Measurements from ENCODE around the gene MRNIP.
"Not testable (repeated sequence)": the region's sequence is repeated elsewhere in the genome, so short reads cannot be mapped to it uniquely, and the experiment has no call there.

Gene MRNIP

DNA sequence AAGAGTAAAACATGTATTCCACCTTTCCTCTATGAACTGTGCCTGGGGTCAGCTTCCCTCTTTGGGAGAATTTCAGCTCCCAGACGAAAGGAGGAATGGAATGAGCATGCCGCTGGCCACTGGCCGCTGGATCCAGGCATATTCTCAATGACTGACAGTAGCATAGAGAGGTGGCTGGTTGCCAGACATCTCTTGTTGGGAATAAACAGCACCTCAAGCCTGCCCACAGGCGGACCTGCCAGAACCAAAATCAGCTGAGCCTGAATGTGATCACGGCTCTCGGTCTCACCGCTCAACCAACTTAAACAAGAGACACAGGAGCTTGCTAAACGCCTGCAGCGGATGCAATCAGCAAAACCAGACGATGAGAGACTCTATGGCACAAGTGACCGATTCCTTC lies 28.5 kb upstream of the MRNIP start:
- DNase-seq = no peak

DNA sequence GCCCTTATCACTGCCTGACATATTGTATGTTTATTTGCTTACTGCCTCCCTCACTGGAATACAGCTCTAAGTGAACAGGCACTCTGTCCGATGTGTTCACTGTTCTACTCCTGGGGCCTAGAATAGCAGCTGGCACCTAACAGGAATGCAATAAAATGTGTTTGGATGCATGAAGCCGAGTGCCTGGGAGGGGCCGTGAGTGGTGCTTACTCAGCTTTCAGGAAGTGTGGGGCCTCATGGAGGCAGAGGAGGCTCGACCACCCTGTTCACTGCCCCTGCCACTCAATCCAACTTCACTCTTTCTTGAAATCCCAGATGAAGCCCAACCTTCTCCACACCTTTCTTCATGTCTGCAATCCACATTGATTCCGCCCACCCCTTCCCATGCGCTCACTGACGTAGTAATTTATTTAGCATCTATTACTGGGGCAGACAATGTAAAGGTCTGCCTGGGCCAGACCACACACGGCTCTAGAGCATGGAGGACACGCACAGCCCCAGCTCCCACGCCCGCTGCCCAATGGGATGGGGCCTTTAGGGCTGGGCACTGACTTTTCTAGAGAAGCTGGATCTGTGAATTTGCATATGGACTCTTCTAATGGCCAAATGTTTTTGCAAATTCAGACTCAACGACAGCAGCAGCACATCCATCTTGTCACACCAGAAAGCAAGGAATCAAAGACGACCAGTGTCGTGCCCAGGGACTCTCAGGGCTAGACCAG lies 27.7 kb upstream of the MRNIP start:
- DNase-seq = no peak

DNA sequence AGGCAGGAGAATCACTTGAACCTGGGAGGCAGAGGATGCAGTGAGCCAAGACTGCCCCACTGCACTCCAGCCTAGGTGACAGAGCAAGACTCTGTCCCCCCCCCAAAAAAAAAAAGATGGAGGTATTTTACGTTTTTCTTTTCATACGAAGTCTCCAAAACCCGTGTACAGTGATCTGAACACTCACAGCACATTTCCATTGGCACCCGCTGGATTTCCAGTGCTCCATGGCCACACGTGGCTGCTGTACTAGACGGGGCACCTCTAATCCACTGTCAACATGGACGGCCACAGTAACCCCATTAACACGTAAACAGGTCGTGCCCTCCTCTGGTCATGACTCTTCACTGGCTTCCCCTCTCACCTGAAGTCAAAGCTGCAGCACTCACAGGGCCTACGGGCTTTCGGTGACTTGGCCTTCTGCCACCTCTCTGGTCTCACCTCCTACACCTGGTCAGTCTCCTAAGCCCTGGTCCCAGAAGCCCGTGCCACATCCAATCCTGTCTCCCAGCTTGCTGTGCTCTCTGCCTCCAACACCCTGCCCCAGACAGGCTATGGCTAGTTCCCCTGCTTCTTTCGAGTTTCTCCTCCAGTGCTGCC lies 27.0 kb upstream of the MRNIP start:
- no peak for DNase-seq

DNA sequence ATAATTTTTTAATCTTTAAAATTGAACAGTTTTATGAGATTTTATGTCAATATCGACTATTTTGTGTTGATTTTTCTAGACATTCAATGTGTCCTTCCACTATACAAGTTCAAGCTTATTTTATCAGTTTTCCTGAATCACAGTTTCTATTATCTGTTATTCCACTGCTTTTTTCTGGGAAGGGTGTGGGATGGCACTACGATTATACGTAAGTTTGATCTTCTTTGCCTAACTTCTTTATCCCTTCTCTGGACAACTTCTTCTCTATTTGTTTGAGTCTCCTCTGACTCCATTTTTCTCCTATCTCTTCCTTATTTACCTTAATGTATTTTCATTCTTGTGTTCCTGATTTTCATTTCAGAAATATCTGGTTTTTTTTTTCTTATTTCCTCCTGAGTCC lies 24.5 kb upstream of the MRNIP start:
- DNase-seq = no peak

DNA sequence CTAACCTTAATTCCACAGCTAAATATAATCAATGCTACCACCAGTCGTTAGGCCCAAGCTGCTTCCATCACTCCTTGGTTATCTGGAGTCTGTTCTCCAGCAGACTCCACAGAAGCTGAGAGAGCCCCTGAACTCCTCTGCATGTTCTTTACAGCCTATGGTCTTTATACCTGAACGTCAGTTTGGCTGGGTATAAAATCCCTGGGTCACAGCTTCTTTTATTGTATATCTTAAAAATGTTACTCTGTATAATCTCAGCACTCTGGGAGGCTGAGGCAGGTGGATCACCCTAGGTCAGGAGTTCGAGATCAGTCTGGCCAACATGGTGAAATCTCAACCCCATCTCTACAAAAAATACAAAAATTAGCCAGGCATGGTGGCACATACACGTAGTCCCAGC lies 23.7 kb upstream of the MRNIP start:
- no peak for DNase-seq

DNA sequence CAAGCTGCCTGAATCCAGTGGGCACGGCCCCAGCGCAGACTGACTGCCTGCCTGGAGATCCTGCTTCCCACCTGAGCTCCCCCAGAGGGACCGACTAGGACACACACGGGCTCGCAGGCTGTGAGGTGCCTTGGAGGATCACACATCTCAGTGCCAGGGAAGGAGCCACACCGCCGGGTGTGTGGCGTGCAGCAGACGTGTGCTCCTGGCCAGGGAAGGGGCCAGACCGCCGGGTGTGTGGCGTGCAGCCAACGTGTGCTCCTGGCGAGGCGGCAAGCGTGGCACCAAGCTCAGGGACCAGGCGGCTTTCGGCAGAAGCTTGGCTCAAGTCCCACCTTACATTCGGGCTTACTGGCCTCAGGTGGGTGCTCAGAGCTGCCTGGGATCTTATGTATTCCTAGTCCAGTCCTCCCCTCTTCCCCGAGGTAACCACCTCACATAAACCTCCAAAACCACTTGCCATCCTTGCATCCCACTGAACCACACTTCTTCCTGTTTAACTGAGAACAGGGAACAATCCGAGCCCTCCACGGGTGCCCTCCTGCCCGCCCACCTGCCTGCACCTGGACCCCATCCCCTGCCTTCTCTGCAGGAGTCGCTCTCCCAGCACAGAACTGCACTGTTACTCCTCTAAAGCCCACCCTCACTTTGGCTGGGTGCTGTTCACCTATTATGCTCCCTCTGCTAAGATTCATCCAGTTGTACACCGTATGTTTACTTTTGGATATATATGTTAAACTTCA lies 22.4 kb upstream of the MRNIP start:
- DNase-seq = no peak

DNA sequence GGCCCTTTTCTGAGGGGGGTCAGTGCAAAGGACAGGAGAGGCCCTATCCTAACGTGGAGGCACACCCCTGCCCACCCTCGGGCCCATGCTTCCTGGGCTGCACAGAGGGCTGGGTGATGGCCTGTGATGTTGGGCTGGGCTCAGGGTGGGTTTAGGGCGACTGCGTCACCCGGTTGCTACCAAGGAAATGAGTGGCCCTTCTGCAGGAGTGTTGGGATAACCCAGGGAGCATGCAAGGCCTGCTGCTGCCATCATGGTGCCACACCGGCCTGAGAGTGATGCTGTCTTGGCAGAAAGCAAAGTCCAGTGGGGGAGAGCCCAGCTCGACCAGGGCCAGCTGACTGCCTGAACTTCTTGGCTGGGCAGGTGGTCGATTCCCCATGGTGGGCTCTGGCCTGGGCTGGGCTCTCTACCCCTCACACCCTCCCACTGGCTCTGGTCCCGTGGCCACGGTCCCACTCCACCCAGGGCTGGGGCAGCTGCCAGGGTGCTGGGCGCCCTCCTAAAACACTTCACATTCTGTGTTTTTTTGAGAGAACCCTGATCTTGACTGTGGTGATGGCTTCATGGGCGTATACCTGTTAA lies 21.5 kb upstream of the MRNIP start:
- no peak for DNase-seq

DNA sequence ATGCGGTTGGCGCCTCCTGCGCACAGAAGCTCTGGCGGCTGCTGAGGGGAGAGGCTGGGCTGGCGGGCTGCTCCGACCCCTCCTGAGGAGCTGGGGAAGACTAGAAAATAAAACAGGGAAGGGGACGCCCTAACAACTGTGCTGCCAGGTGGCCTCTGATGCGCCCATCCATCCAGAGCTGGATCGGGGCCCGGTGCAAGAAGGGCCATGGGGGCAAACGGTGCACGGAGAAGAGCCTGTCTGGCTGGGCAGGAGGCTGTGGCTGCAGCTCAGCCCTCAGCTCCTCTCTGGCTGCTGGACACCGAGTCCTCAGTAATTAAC lies 21.0 kb upstream of the MRNIP start:
- DNase-seq = no peak

DNA sequence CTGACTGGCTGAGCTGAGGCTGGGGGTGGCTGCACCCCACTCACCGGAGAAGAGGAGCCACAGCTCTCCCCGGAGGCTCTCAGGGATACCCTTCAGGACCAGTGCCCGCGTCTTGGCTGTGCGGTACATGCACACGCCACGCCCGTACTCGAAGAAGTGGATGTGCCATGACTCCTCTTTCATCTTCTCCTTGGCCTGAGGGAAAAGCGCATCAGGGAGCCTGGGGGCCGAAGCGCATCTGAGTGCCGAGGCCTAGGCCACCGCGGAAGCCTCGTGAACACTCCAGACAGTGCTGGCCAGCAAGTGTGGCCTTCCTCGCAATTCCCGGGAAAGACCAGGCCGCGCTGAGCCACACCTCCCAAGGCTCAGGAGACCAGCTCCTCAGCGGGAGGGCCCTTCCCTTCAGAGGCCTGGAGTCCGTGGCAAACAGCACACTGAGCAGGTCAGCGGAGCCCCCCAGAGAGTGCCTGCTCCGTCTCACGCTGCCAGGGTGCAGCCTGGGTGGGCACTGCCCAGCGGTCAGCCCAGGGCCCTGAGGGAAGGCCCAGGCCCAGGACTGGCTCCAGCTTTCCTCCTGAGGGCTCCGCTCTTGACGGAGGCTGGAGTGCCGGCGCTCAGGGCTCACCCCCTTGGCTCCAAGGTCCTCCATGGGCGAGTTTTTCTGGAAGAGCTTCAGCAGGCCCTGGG lies 20.5 kb upstream of the MRNIP start:
- no peak for DNase-seq

DNA sequence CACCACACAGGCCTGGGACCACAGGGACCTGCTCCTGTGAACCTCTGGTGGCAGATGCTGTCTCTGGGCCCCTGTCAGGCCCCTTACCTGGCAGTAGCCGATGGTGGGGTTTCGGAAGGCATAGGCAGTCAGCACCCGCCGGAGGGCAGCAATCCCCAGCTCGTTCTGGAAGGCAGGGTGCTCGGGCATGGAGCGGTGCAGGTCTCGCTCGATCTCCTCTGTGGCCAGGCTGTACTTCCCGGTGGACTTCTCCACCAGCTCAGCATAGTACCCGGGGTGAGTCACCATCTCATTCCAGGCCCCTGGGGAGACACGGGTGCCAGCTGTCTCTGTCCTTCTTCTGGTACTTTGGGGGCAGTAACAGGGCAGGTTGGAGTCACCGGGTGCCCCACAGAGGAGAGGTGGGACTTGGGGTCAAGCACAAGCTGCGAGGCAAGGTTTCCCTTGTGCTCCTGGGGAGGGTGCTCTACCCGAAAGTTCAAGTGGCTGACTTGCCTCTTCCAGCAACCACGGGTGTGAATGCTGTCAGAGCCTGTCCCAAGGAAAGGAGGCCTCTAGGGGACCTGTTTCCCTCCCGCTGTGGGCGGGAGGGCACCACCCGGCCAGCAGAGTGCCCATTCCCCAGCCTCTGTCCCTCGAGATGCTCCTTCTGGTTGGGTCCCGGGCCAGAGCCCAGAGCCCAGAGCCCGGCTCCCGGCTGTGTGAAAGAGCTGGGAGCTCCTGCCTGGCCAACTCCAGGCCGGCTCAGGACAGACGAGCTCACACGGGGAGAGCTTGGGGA lies 19.8 kb upstream of the MRNIP start:
- no peak for DNase-seq

DNA sequence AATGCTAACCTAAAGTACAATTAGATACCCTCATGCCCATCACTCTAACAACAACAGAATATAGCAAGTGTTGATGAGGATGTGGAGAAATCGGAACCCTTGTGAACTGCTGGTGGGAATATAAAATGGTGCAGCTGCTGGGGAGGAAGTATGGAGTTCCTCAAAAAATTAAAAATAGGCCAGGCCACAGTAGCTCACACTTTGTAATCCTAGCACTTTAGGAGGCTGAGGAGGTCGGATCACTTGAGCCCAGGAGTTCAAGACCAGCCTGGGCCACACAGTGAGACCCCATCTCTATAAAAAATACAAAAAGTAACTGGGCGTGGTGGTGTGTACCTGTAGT lies 18.0 kb upstream of the MRNIP start:
- DNase-seq = no peak

DNA sequence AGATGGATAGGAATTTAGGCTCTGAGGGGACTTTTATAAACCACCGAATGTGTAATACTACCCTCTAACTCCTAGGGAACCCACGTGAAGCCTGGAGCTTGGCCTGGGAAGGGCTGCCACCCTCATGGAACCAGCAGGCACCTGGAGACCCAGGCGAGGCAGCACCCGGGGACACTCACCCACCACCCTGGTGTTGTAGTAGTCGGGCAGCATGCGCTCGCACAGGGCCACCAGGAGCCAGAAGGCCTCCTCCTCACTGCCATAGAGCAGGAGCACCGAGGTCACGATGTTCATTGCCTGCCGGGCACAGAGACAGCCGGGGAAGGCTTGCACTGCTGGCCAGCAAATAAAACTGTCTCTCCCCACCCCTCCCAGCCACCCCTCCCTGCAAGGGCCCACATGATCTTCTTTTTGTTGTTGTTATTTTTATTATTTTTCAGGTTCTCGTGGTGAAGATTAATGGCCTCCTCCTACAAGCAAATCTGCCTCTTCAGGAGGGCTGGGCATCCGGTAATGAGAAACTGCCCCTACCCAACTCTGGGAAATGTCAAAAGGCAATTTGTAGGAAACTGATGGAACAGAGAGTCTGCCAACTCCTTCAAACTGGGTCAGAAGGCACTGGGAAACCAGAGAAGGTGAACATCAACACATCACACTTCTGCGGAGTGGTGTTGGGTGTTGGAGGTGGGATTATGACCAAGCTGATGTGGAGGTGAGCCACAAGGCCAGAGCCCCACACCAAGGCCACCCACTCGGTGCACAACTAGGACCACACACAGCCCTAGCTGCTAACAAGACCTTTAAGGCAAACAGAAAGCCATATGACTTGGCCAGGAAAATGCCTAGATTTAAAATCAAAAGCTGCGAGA lies 17.4 kb upstream of the MRNIP start:
- no peak for DNase-seq

DNA sequence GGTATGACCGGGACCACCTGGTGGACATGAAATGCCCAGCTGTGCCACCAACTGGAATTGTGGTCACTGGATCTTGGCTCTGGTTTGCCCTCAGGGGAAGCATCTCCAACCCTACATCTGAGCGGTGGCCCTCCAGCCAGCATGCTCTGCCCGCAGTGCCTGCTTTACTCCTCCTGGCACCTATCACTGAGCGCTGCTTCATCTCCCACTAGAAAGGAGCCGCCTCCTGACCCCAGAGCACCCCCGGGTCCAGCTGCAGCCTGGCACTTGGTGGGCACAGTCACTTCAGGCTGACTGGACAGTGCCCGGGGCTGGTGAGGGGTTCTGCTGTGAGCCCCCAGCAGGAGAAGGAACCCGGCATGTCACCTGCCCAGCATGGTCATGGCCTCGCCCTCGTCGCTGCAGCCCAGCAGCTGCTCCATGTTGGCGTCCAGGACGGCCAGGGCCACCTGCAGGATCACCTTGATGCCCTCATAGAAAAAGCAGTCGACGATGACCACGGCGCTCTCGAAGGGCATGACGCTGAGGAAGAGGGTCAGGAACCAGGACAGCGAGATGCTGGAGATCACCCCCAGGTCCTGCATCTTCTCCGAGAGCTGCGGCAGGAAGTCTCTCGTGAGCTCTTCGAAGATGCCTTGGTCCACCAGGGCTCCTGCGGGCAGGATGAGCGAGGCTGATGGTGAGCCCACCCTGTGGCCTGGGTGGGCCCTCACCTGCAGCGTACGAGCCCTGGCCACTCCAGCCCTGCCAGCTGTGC lies 16.1 kb upstream of the MRNIP start:
- no peak for DNase-seq

DNA sequence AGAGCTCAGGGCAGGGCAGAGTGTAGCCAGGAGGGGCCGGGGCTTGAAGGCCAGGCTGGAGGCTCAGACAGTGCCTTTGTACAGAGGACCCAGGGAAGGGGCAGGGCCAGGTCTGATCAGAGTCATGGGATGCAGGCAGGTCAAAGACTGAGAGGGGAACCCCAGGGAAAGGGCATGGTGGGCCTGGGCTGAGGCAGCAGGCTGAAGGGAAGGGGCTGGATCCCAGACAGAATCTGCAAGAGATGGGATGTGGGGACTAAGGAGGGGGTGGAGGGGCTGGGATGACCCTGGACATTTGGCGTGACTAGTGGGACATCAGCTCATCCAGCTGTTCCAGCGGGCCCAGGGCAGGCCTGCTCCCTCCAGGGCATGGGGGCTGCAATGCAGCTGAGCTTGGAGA lies 15.5 kb upstream of the MRNIP start:
- no peak for DNase-seq

DNA sequence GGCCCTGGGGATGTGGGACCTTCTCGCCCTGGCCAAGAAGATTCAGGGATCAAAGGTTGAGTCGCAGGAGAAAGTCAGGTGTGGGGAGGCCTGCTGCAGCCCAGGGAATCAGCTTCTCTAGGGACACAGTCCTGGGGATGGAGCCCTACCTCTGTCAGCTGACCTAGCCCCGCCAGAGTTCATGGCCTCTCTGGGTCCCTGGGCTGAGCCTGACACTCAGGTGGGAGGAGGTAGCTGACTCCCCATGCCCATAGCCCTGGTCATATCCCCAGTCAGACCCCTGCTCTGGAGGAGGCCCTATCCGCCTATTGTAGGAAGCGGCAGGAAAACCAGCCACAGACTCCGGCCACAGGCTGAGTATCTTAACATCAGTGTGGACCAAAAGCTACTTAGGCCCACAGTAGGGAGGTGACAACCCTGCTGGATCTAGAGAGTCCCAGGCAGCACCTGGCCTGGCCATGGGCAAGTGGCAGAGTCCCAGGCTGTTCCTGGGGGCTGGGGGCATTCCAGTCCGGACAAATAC lies 15.0 kb upstream of the MRNIP start:
- DNase-seq = no peak

DNA sequence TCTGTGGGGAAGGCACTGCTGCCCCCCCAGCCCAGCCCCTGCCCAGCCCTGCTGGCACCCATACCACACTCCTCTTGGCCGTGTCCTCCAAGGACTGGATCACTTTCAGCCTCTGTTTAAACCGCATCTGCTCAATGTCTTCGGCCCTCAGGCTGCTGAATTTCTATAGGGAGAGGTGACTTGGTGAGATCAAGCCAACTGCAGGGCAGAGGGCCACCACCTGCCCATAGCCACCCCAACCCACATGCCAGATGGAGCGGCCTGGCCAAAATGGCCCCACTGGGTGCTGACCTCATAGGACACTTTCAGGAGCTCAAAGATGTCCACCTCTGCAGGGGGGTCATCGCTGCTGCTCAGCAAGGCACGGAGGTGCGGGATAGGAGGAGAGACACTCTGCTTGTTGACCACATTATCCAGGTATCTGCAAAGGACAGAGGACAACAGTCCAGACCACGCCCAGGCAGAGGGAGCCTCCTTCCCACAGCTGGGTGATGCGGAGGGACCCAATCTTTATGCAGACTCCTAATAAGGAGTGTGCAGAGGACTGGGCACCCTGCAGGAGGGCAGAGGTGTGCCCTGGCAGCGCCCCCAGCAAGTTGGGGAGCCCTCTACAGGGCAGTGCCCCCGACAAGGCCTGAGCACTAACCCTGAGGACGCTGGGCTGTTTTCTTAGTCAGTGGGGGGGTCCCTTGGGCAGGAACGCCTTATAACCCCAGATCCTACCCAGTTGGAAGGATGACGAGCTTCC lies 14.4 kb upstream of the MRNIP start:
- DNase-seq = no peak

DNA sequence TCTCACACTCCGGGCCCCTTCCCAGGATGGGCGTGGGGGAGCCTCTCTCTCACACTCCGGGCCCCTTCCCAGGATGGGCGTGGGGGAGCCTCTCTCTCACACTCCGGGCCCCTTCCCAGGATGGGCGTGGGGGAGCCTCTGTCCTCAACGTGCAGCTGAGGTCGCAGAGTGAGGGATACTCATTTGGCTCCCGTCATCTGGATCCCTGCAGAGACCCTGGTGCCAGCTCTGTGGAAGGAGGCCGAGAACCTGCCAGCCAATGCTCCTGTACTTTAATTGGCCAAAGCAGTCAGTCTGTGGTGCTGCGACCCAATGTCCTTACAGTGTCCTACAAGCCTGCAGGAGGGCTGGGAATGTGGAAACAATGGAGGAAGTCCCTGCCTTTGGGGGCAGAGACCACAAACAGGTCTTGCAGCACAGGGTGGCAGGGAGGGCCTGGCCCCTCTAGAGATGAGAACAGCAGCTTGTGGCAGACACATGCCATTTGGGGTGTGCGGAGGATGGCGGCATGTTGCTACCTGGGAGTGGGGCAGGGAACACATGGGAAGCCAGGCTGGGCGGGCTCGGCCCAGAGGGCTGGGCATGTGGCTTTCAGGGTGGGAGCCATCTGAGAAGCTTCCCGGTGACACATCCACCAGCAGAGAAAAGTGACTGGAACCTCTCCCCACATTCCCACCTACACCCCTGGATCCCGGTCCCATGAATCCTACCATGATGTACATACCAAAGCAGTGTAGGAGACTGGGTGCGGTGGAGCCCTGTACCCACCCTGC lies 13.6 kb upstream of the MRNIP start:
- no peak for DNase-seq

DNA sequence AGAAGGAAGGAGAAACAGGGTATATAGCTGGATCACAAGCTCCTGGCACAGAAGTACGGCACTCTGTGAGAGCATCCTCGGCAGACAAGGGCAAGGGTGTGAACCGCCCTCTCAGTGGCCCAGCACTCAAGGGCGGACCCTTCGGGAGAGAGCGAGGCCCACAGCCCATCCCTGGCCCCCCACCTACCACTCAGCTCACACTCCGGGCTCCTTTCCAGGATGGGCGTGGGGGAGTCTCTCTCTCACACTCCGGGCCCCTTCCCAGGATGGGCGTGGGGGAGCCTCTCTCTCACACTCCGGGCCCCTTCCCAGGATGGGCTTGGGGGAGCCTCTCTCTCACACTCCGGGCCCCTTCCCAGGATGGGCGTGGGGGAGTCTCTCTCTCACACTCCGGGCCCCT lies 12.9 kb upstream of the MRNIP start:
- not testable (repeated sequence) for DNase-seq

DNA sequence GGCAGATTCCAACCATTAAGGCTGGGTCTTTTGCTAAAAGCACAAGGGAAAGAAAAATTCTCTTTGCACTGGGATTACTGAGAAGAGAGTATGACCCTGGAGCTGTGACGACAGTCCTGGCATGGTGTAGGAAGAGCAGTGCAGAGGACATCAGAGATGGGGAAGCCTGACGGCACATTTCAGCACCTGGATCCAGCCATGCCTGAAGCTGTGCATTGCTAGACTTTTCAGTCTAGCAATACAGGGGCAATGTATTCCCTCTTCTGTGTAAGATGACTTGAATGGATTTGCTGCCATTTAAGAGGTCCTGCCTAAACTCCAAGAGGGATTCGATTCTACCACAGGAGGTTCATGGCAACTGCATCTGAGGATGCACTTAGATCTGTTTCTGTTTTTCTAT lies 12.3 kb upstream of the MRNIP start:
- DNase-seq = no peak
